Thoracic aorta (tissue), 2 donors: ENCODE data around the gene KRTAP5-5. TPM values are rescaled to one million over a fixed set of nuclear protein-coding genes. Genes with fewer than 3 reads are reported as not detected.
"Not testable (repeated sequence)": the region's sequence is repeated elsewhere in the genome, so short reads cannot be mapped to it uniquely, and the experiment has no call there.

Source experiments
- ATAC-seq: fragments of 150-250 bp; one replicate; pipeline ENCODE4 v1.8.0; 2017; ENCODE audit warnings: low read depth; ENCODE audit not compliant: insufficient number of reproducible peaks, low FRiP score
- DNase-seq: peaks from one replicate; pipeline ENCODE4 v3.0.0-alpha.2; 2020; ENCODE audit warnings: low spot score
- H3K27ac ChIP-seq, 2 donors: fragments of 200-600 bp; sonication (generic); 1 replicate in 1 of 2; 2 replicates in 1 of 2; pipeline ENCODE4 v1.5.1; 2016; ENCODE audit warnings: mild to moderate bottlenecking in 2 of 2, moderate library complexity in 2 of 2
- H3K27me3 ChIP-seq: fragments of 200-600 bp; sonication (generic); replicated peaks from 2 replicates; pipeline ENCODE4 v1.6.0; 2016; ENCODE audit warnings: mild to moderate bottlenecking; ENCODE audit not compliant: insufficient read depth
- H3K36me3 ChIP-seq: fragments of 200-600 bp; sonication (generic); one replicate; pipeline ENCODE4 v1.5.1; 2016
- H3K4me1 ChIP-seq, 2 donors: fragments of 200-600 bp; sonication (generic); 1 replicate in 1 of 2; 2 replicates in 1 of 2; pipeline versions ENCODE4 v1.5.1 to v1.6.0; 2016; ENCODE audit warnings: low read depth in 2 of 2, mild to moderate bottlenecking in 1 of 2; ENCODE audit not compliant: control insufficient read depth in 1 of 2
- H3K4me3 ChIP-seq: fragments of 200-600 bp; sonication (generic); 2 replicates; pipeline ENCODE4 v1.5.1; 2016; ENCODE audit warnings: mild to moderate bottlenecking
- H3K9me3 ChIP-seq: fragments of 200-600 bp; sonication (generic); 2 replicates; pipeline ENCODE4 v1.5.1; 2016
- total RNA-seq, 2 donors: library from RNA; depleted of rRNA; stranded (reverse); fragments of >200 nt; gene quantifications; one replicate each; pipeline versions ENCODE4 v1.1.0 to v1.2.3, GENCODE V29; 2016
- TF ChIP-seq, protein P1 (sequence below): fragments of 200-600 bp; sonication (generic); IDR thresholded peaks from one replicate; pipeline ENCODE4 v1.5.1; 2019; ENCODE audit warnings: antibody characterized with exemption

Gene KRTAP5-5
- total RNA-seq, 2 donors from 2014 or later: not detected

DNA sequence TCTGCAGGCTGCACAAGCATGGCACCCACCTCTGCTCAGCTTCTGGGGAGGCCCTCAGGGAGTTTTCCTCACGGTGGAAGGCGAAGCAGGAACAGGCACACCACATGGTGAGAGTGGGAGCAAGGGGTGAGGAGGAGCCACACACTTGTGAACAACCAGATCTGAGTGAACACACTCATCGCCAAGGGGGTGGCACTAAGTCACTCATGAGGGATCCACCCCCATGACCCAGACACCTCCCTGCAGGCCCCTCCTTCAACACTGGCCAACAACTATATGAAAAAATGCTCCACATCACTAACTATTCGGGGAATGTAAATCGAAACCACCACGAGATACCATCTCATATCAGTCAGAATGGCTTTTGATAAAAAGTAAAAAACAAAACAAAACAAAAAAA, 30.8 kb upstream of the KRTAP5-5 start:
- Histone ChIP-seq H3K4me3 (no peak overlapping the region), H3K9me3 (no peaks in the 10 kb centered on the region), H3K27ac (no peak overlapping the region), H3K36me3 (no peaks in the 10 kb centered on the region), H3K27me3 (no peaks in the 10 kb centered on the region), H3K4me1 (no peaks in the 10 kb centered on the region)
- TF ChIP-seq, protein P1, sequence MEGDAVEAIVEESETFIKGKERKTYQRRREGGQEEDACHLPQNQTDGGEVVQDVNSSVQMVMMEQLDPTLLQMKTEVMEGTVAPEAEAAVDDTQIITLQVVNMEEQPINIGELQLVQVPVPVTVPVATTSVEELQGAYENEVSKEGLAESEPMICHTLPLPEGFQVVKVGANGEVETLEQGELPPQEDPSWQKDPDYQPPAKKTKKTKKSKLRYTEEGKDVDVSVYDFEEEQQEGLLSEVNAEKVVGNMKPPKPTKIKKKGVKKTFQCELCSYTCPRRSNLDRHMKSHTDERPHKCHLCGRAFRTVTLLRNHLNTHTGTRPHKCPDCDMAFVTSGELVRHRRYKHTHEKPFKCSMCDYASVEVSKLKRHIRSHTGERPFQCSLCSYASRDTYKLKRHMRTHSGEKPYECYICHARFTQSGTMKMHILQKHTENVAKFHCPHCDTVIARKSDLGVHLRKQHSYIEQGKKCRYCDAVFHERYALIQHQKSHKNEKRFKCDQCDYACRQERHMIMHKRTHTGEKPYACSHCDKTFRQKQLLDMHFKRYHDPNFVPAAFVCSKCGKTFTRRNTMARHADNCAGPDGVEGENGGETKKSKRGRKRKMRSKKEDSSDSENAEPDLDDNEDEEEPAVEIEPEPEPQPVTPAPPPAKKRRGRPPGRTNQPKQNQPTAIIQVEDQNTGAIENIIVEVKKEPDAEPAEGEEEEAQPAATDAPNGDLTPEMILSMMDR: no peak
- ATAC-seq (no peak), DNase-seq (no peak)

DNA sequence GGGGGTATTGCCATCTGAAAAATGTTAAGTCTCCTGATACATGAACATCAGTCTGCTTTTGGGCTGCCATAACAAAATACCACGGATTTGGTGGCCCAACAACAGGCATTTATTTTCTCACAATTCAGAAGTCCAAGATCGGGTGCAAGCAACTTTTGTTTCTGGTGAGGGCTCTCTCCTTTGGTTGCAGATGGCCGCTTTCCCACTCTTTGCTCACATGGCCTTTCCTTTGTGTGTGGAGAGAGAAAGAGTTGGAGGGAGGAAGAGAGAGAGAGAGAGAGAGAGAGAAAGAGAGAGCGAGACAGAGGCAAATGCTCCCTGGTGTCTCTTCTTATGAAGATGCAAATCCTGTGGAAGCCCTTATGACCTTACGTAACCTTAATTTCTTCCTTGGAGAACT, 28.9 kb upstream of the KRTAP5-5 start:
- TF ChIP-seq, protein P1: no peak
- H3K4me3 ChIP-seq: no peak overlapping the region
- no peaks in the 10 kb centered on the region for H3K9me3 ChIP-seq
- no peak overlapping the region for H3K27ac ChIP-seq
- ATAC-seq (no peak), DNase-seq (no peak)
- no peaks in the 10 kb centered on the region for H3K36me3 ChIP-seq
- H3K4me1 ChIP-seq: no peaks in the 10 kb centered on the region
- H3K27me3 ChIP-seq: no peaks in the 10 kb centered on the region

DNA sequence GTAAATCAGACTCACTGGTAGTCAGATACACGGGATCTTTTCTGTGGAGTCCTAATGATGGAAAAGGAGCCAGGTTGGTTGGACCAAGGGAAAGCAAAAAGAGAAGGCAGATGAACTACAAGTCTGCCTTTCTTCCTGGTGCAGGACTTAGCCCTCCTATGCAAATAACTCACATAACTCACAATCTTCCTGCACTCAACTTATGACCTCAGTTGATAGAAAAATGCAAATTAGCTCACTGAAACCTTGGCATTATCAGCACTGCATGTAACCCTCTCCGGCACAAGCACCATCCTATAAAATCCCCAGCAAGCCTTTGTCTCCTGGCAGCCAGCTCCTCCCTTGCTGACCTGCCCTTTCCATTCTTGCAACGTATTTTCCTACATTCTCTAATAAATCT, 27.9 kb upstream of the KRTAP5-5 start:
- not testable (repeated sequence) for DNase-seq, H3K4me3 ChIP-seq, H3K27me3 ChIP-seq, H3K36me3 ChIP-seq, ATAC-seq, H3K27ac ChIP-seq, H3K9me3 ChIP-seq, H3K4me1 ChIP-seq

DNA sequence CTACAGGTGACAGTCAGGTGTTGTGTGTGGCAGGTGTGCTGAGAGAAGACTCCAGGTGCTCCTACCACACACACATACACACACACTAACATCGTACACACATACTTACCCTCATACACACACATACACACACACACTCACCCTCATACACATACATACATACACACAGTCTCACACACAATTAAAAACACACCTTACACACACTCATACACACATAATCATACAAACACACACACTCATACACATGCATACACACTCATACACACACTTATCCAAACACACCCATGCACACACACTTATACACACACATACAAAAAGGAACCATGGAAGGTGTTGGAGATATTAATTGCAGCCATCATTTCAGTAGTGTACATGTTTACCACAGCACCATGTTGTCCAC, 25.9 kb upstream of the KRTAP5-5 start:
- DNase-seq (no peak), ATAC-seq (no peak)
- Histone ChIP-seq H3K4me3 (no peak overlapping the region), H3K36me3 (no peaks in the 10 kb centered on the region), H3K27me3 (no peaks in the 10 kb centered on the region), H3K4me1 (no peaks in the 10 kb centered on the region), H3K27ac (no peak overlapping the region), H3K9me3 (no peaks in the 10 kb centered on the region)
- TF ChIP-seq, protein P1: no peak

DNA sequence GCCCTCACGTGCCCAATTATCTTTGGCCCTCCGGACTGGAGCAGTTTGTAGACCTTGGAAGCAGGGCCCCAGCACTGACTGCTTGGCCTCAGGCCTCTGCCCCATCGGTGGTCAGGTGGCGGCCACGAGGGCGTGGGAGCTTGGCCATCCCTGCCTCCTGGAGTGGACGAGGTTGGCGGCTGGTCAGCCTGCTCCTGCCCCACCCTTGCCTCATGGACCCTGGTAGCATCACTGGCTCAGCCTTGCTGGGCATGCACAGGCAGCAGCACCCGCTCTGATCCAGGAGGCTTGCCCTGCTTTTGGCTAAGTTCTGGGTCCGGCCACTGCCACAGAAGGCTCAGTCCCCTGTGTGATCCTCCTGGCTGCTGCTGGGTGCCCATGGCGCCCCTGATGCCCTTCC, 25.4 kb upstream of the KRTAP5-5 start:
- ATAC-seq (no peak), DNase-seq (no peak)
- Histone ChIP-seq H3K36me3 (no peaks in the 10 kb centered on the region), H3K9me3 (no peaks in the 10 kb centered on the region), H3K4me1 (no peaks in the 10 kb centered on the region), H3K27ac (no peak overlapping the region), H3K27me3 (no peaks in the 10 kb centered on the region), H3K4me3 (no peak overlapping the region)
- TF ChIP-seq, protein P1: no peak

DNA sequence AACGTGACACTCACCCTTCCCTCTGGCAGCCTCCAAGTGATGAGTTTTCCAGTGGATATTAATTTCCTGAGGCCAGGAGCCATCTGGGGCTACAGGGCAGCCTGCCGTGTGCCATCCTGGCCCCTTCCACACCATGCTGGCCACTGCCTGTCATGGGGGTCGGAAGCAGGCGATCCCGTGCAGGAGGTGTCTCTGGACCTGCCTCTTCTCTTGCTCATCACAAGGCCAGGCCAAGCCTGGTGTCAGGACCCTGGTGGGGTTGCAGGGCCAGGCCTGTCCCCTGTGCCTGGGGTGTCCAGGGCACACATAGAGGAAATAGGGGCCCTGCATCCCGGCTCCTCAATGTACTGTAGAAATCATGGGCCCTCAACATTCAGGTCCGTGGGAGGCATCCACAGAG, 24.9 kb upstream of the KRTAP5-5 start:
- Histone ChIP-seq H3K27me3 (no peaks in the 10 kb centered on the region), H3K4me1 (no peaks in the 10 kb centered on the region), H3K36me3 (no peaks in the 10 kb centered on the region), H3K9me3 (no peaks in the 10 kb centered on the region), H3K27ac (no peak overlapping the region), H3K4me3 (no peak overlapping the region)
- DNase-seq: no peak
- ATAC-seq: no peak
- TF ChIP-seq, protein P1: no peak

DNA sequence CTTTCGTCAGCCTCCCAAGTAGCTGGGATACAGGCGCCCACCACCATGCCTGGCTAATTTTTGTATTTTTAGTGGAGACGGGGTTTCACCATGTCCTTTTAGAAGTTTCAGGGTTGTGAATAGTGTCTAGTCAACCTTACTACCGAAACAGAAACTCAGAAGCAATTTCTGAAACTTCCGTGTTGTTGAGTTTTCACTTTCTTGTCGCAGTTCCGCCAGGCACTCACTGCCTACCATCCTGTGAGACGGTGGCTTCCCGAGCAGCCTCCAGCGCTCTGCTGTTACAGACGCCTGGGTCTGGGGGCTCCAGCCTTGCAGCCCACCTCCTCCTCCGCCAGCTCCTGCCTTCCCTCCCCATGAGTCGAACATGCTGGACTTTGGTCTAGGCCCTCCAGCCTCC, 23.7 kb upstream of the KRTAP5-5 start:
- not testable (repeated sequence) for H3K9me3 ChIP-seq, H3K4me1 ChIP-seq, H3K27me3 ChIP-seq, H3K36me3 ChIP-seq, H3K4me3 ChIP-seq, DNase-seq, ATAC-seq, H3K27ac ChIP-seq

DNA sequence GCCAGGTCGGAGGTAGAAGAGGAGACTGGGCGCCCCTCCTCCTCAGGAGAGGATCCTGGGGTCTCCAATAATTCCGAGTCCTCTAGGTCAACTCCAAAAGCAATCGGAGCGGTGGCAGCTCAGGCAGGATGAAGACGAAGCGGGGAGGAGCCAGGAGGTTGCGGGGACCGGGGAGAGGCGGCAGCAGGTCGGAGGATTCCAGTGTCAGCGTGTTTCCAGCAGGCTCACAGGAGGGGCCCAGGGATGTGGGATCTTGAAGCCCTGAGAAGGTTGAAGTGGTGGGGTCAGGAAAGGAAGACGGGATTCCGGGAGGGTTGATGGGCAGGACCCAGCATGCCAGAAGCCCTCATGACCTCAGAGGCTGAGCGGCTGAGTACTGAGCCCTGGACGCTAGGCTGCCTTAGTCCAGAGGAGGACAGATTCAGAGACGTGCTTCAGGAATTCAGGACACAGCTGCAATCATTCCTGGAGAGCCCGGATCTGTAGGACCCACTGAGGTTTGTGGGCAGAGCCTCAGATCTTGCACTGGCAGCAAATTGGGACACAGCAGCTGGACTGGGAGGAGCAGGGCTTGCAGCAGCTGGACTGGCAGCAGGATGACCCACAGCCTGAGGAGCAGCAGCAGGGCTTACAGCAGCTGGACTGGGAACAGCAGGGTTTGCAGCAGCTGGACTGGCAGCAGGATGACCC, 22.3 kb upstream of the KRTAP5-5 start:
- not testable (repeated sequence) for H3K27me3 ChIP-seq, H3K4me1 ChIP-seq

More for the DNA sequence above, 22.3 kb upstream of the KRTAP5-5 start:
- H3K27ac ChIP-seq, DNase-seq, H3K36me3 ChIP-seq, ATAC-seq, H3K9me3 ChIP-seq, H3K4me3 ChIP-seq: not testable (repeated sequence)
